ENCODE measurements around the gene HAUS1. TPM values are rescaled to one million over a fixed set of nuclear protein-coding genes. Genes with fewer than 3 reads are reported as not detected.

Gene HAUS1
- total and polyA plus RNA-seq, 2 of the 8 experiments (the other 6 are each of a cell fraction or from before 2014, with no cell fraction given), result 104 TPM

DNA sequence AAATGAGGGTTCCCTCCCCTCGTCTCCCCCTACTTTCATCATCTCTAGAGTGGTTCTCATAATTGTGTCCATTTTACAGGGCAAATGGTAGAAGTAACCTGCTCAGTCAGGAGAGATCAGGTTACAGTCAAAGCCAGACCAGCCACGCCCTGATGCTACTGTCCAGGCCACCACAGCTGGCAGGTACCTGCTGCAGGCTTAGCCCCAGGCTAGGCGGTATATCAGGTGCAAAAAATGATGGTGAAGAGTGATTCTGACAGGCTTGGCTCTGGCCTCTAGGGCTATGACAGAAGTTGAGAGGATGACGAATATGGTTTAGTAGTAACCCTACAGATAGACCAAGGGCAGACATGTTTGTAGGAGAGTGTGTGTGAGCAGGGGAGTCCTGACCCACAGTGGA is 67.1 kb downstream of the HAUS1 start:
- H3K79me2 ChIP-seq (ENCODE audit: control insufficient read depth in 1 of 2, insufficient read depth in 2 of 2, low read length in 2 of 2), result peaks cover 0 to 18% of the 10 kb centered on the region in 2 experiments; a peak in 3 of 4 replicates
- H3K23ac ChIP-seq (ENCODE audit: insufficient read length), result no peak overlapping the region
- no peak overlapping the region for H3K14ac ChIP-seq (ENCODE audit: insufficient read length)
- H3K27ac ChIP-seq (ENCODE audit: low read depth, low read length), result no peak overlapping the region
- no peak overlapping the region for H2AFZ ChIP-seq (ENCODE audit: low read length)
- ChIA-PET POLR2A (ENCODE audit: partially characterized antibody) (interaction anchor here (3.9 kb wide), 1 partner anchor 20 kb away, joined by 36 read pairs; no protein-coding TSS in a partner anchor), CTCF (ENCODE audit: partially characterized antibody) (interaction anchor here (1.6 to 5.9 kb wide), 6 partner anchors 10 to 108 kb away, joined by 5 to 114 read pairs (median 46); no protein-coding TSS in a partner anchor)
- no peak overlapping the region for H3K4me3 ChIP-seq (ENCODE audit: extremely low read depth in 1 of 4, insufficient read depth in 2 of 4, low read depth in 3 of 4, low read length in 4 of 4)
- no peak overlapping the region for H4K5ac ChIP-seq (ENCODE audit: insufficient read length, low read depth, low read length)
- no peak overlapping the region for H2BK120ac ChIP-seq (replicated peaks; ENCODE audit: low read depth, low read length)
- H3K23me2 ChIP-seq (ENCODE audit: low read depth, low read length), result peaks cover 4% of the 10 kb centered on the region; the same call in 1 of the 2 replicates
- peaks cover 3 to 6% (median 5%) of the 10 kb centered on the region in 4 experiments; a peak in 6 of 7 replicates for H3K4me1 ChIP-seq (replicated peaks in 1 of 4; ENCODE audit: control insufficient read depth in 3 of 4, insufficient read depth in 4 of 4, low read length in 3 of 4)
- H4K91ac ChIP-seq (replicated peaks; ENCODE audit: insufficient read length, low read length), result no peak overlapping the region
- no peak overlapping the region for H3K4ac ChIP-seq (replicated peaks; ENCODE audit: insufficient read length, low read depth, low read length)
- H3K18ac ChIP-seq (ENCODE audit: extremely low read depth, low read length), result no peak overlapping the region
- DNase-seq (ENCODE audit: low read depth in 1 of 2, low spot score in 2 of 2), result no peak
- FAIRE-seq, result no peak
- H3K9ac ChIP-seq (replicated peaks in 1 of 4; ENCODE audit: extremely low read depth in 1 of 4, low read depth in 3 of 4, low read length in 3 of 4), result no peak overlapping the region
- no peaks in the 10 kb centered on the region for H3K27me3 ChIP-seq (replicated peaks in 1 of 4; ENCODE audit: control insufficient read depth in 3 of 4, extremely low read depth in 1 of 4, insufficient read depth in 3 of 4, low read length in 3 of 4)
- H3K4me2 ChIP-seq (ENCODE audit: insufficient read depth in 1 of 2, low read depth in 2 of 2, low read length in 2 of 2), result no peak overlapping the region
- H4K8ac ChIP-seq (ENCODE audit: extremely low read depth, insufficient read depth, low read length), result no peak overlapping the region
- no peak overlapping the region for H2BK20ac ChIP-seq (ENCODE audit: low read length)
- no peaks in the 10 kb centered on the region for H3K9me3 ChIP-seq (ENCODE audit: insufficient read depth in 2 of 2, low read depth in 1 of 2, low read length in 1 of 2)
- H2BK15ac ChIP-seq (ENCODE audit: low read length), result no peak overlapping the region
- no peaks in the 10 kb centered on the region for H3K79me1 ChIP-seq (ENCODE audit: low read depth, low read length)
- no peak overlapping the region for H2AK5ac ChIP-seq (ENCODE audit: low read depth, low read length)
- TF ChIP-seq POU5F1 (IDR thresholded peaks at IDR 0.05; ENCODE audit: low read depth, low read length) (no peak), SRF (IDR thresholded peaks at IDR 0.05; ENCODE audit: low read depth, low read length) (no peak), EP300 (IDR thresholded peaks at IDR 0.05; ENCODE audit: borderline replicate concordance in 1 of 2, low read depth in 2 of 2, low read length in 2 of 2) (no peak)
- peaks cover 6 to 8% of the 10 kb centered on the region in 2 experiments for H4K20me1 ChIP-seq (replicated peaks in 1 of 2; ENCODE audit: control insufficient read depth in 1 of 2, insufficient read depth in 2 of 2, low read length in 2 of 2)
- H2BK5ac ChIP-seq (ENCODE audit: low read depth, low read length), result no peak overlapping the region
- H3K36me3 ChIP-seq (ENCODE audit: control insufficient read depth in 2 of 4, insufficient read depth in 4 of 4, low read length in 3 of 4), result no peaks in the 10 kb centered on the region
- H2BK12ac ChIP-seq (ENCODE audit: low read depth, low read length), result no peak overlapping the region
- 90% methylated on average over 4 of the region's 4 CpGs; no CpG with 5 or more reads in 1 of the 2 experiments for WGBS, 2 experiments (ENCODE audit: extremely low coverage in 1 of 2, insufficient coverage in 1 of 2, insufficient read length in 1 of 2, insufficient replicate concordance in 2 of 2, low coverage in 1 of 2, low lambda C conversion rate in 2 of 2, missing lambda C conversion rate in 1 of 2)
- H3K56ac ChIP-seq (replicated peaks; ENCODE audit: insufficient read length, low read depth, low read length), result no peak overlapping the region
